Omental fat pad (tissue), 4 donors: ENCODE data around the gene SLC34A1. TPM values are rescaled to one million over a fixed set of nuclear protein-coding genes. Genes with fewer than 3 reads are reported as not detected.
"Not testable (repeated sequence)": the region's sequence is repeated elsewhere in the genome, so short reads cannot be mapped to it uniquely, and the experiment has no call there.

ENCODE experiments used
- ATAC-seq: fragments of 150-250 bp; one replicate; pipeline ENCODE4 v1.9.1; 2016; ENCODE audit warnings: mild to moderate bottlenecking, moderate library complexity; ENCODE audit not compliant: low FRiP score
- DNase-seq: peaks from one replicate; pipeline ENCODE4 v3.0.0-alpha.2; 2019; ENCODE audit warnings: low spot score
- total RNA-seq, 4 donors: library from RNA; depleted of rRNA; stranded (reverse); fragments of >200 nt; gene quantifications; one replicate each; pipeline ENCODE4 v1.1.0, GENCODE V29; 2016
- TF ChIP-seq, protein P1 (sequence below), 3 donors: fragments of 450-650 bp; IDR thresholded peaks; one replicate each; pipeline ENCODE4 v1.5.1; 2016 to 2017; ENCODE audit warnings: antibody characterized with exemption in 3 of 3, mild to moderate bottlenecking in 3 of 3, moderate library complexity in 2 of 3

SLC34A1 gene
- total RNA-seq, 4 donors from 2014 or later: not detected

DNA sequence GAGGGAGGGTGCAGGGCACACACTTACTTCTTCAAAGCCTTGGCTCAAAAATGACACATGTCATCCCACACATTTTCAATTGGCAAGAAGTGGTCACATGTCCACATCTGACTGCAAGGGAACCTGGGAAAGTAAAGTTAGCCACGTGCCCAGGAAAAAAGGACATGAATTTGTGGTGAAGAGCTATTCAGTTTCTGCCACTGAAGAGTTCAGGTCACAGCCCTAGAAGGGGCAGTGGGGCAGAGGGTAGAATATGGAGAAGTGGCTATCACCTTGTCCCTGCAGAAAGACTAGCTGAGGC lies 28.4 kb upstream of the SLC34A1 start:
- DNase-seq (no peak), ATAC-seq (no peak)
- TF ChIP-seq, protein P1, sequence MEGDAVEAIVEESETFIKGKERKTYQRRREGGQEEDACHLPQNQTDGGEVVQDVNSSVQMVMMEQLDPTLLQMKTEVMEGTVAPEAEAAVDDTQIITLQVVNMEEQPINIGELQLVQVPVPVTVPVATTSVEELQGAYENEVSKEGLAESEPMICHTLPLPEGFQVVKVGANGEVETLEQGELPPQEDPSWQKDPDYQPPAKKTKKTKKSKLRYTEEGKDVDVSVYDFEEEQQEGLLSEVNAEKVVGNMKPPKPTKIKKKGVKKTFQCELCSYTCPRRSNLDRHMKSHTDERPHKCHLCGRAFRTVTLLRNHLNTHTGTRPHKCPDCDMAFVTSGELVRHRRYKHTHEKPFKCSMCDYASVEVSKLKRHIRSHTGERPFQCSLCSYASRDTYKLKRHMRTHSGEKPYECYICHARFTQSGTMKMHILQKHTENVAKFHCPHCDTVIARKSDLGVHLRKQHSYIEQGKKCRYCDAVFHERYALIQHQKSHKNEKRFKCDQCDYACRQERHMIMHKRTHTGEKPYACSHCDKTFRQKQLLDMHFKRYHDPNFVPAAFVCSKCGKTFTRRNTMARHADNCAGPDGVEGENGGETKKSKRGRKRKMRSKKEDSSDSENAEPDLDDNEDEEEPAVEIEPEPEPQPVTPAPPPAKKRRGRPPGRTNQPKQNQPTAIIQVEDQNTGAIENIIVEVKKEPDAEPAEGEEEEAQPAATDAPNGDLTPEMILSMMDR (IDR thresholded peaks at IDR 0.05): no peak

- DNase-seq (no peak), ATAC-seq (no peak)
- TF ChIP-seq, protein P1 (IDR thresholded peaks at IDR 0.05): no peak
Measured at GRCh38 chr5:177356746-177357145, 27.5 kb upstream of the SLC34A1 start.

GRCh38 chr5:177357146-177357458 lies 27.1 kb upstream of the SLC34A1 start:
- no peak for DNase-seq

GRCh38 chr5:177357459-177358351 lies 26.5 kb upstream of the SLC34A1 start, which contains the start of gene RGS14:
Gene RGS14, plus strand, starts transcription at chr5:177357924. Its CDS starts 101 bp downstream, at chr5:177358025.
- TF ChIP-seq, protein P1 (IDR thresholded peaks at IDR 0.05): no peak
- ATAC-seq: no peak
- no peak for DNase-seq

More at GRCh38 chr5:177357146-177357458, 27.1 kb upstream of the SLC34A1 start:
- TF ChIP-seq, protein P1 (IDR thresholded peaks at IDR 0.05): no peak
- ATAC-seq: no peak

GRCh38 chr5:177358370-177358819 lies 25.8 kb upstream of the SLC34A1 start:
- TF ChIP-seq, protein P1 (IDR thresholded peaks at IDR 0.05): no peak
- DNase-seq (no peak), ATAC-seq (no peak)

- DNase-seq: no peak
- TF ChIP-seq, protein P1 (IDR thresholded peaks at IDR 0.05): no peak
- ATAC-seq: no peak
Measured at GRCh38 chr5:177359451-177359851, 24.8 kb upstream of the SLC34A1 start.

- ATAC-seq: no peak
- DNase-seq: no peak
- TF ChIP-seq, protein P1 (IDR thresholded peaks at IDR 0.05): no peak
Measured at GRCh38 chr5:177359860-177360259, 24.4 kb upstream of the SLC34A1 start.

DNA sequence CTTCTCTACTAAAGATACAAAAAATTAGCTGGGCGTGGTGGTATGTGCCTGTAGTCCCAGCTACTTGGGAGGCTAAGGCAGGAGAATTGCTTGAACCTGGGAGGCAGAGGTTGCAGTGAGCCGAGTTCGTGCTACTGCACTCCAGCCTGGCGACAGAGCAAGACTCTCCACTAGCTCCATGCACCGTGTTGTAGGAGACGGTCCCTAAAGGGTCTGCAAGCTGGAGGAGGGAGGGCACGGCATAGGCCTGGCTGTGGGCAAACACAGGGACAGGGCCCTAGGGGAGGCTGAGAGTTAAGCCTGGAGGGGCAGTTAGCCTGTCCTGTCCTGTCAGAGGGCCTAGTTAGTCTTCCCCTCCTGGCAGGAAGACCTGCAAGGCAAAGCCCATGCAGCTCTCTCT lies 23.5 kb upstream of the SLC34A1 start:
- DNase-seq, ATAC-seq: not testable (repeated sequence)
